ENCODE measurements around the gene PANK4.

Gene PANK4

GRCh38 chr1:2465371-2466269 lies 60.8 kb downstream of the PANK4 start:
- H3K4me3 ChIP-seq (ENCODE audit: insufficient read depth, low read length, poor library complexity, severe bottlenecking) = no peak overlapping the region
- no peak for TF ChIP-seq EZH2phosphoT487 (conservative IDR thresholded peaks at IDR 0.05; ENCODE audit: low read length)
- TF ChIP-seq, protein P1, sequence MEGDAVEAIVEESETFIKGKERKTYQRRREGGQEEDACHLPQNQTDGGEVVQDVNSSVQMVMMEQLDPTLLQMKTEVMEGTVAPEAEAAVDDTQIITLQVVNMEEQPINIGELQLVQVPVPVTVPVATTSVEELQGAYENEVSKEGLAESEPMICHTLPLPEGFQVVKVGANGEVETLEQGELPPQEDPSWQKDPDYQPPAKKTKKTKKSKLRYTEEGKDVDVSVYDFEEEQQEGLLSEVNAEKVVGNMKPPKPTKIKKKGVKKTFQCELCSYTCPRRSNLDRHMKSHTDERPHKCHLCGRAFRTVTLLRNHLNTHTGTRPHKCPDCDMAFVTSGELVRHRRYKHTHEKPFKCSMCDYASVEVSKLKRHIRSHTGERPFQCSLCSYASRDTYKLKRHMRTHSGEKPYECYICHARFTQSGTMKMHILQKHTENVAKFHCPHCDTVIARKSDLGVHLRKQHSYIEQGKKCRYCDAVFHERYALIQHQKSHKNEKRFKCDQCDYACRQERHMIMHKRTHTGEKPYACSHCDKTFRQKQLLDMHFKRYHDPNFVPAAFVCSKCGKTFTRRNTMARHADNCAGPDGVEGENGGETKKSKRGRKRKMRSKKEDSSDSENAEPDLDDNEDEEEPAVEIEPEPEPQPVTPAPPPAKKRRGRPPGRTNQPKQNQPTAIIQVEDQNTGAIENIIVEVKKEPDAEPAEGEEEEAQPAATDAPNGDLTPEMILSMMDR (IDR thresholded peaks at IDR 0.05; ENCODE audit: insufficient read depth, low read length, poor library complexity, severe bottlenecking) = no peak
- H3K9me2 ChIP-seq (replicated peaks; ENCODE audit: insufficient read depth, low read length) = no peaks in the 10 kb centered on the region
- H3K4me2 ChIP-seq (ENCODE audit: low read depth, low read length, poor library complexity, severe bottlenecking) = no peak overlapping the region
- no peaks in the 10 kb centered on the region for H3K79me2 ChIP-seq (ENCODE audit: insufficient read depth, low read length)
- H2AFZ ChIP-seq (ENCODE audit: low read depth, low read length, severe bottlenecking) = no peak overlapping the region
- no peaks in the 10 kb centered on the region for H3K9me3 ChIP-seq (ENCODE audit: insufficient read depth, low read length)
- H3F3A ChIP-seq (ENCODE audit: insufficient read depth) = no peaks in the 10 kb centered on the region
- no peaks in the 10 kb centered on the region for H3K27me3 ChIP-seq (ENCODE audit: low read length)
- H3K9ac ChIP-seq (ENCODE audit: low read length) = no peak overlapping the region
- H3K36me3 ChIP-seq (ENCODE audit: low read length) = no peaks in the 10 kb centered on the region
- no peak overlapping the region for H3K27ac ChIP-seq (ENCODE audit: low read depth, low read length)
- no peaks in the 10 kb centered on the region for H4K20me1 ChIP-seq (ENCODE audit: low read depth, low read length)

DNA sequence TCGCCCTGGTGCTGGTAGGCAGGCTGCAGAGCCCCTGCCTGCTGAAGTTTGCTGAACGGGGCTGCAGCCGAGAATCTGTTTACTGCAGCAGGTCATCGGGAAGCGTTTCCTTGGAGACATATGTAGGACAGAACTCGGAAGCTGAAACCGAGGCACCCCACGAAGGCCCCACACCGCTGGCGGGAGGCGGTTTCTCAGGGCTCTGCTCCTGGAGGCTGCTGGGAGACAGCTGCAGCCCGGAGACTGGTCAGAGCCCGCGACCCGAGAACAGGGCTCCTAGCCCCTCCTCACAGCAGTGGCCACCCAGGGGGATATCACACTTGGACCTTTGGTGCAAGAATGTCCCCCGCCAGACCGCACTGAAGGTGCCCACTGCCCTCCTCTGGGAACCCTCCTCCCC lies 63.0 kb downstream of the PANK4 start:
- H3K9ac ChIP-seq (ENCODE audit: low read length) = no peak overlapping the region
- no peak overlapping the region for H3K4me3 ChIP-seq (ENCODE audit: insufficient read depth, low read length, poor library complexity, severe bottlenecking)
- no peak for TF ChIP-seq EZH2phosphoT487 (conservative IDR thresholded peaks at IDR 0.05; ENCODE audit: low read length)
- no peaks in the 10 kb centered on the region for H3K9me2 ChIP-seq (replicated peaks; ENCODE audit: insufficient read depth, low read length)
- H2AFZ ChIP-seq (ENCODE audit: low read depth, low read length, severe bottlenecking) = no peak overlapping the region
- H3K79me2 ChIP-seq (ENCODE audit: insufficient read depth, low read length) = no peaks in the 10 kb centered on the region
- no peaks in the 10 kb centered on the region for H3K27me3 ChIP-seq (ENCODE audit: low read length)
- H3K27ac ChIP-seq (ENCODE audit: low read depth, low read length) = no peak overlapping the region
- H3F3A ChIP-seq (ENCODE audit: insufficient read depth) = no peaks in the 10 kb centered on the region
- H3K9me3 ChIP-seq (ENCODE audit: insufficient read depth, low read length) = no peaks in the 10 kb centered on the region
- H4K20me1 ChIP-seq (ENCODE audit: low read depth, low read length) = no peaks in the 10 kb centered on the region
- no peaks in the 10 kb centered on the region for H3K36me3 ChIP-seq (ENCODE audit: low read length)
- no peak overlapping the region for H3K4me2 ChIP-seq (ENCODE audit: low read depth, low read length, poor library complexity, severe bottlenecking)

- no peaks in the 10 kb centered on the region for H3F3A ChIP-seq (ENCODE audit: insufficient read depth)
- TF ChIP-seq EZH2phosphoT487 (conservative IDR thresholded peaks at IDR 0.05; ENCODE audit: low read length) = no peak
- TF ChIP-seq, protein P1 (IDR thresholded peaks at IDR 0.05; ENCODE audit: insufficient read depth, low read length, poor library complexity, severe bottlenecking) = no peak
- no peaks in the 10 kb centered on the region for H3K9me2 ChIP-seq (replicated peaks; ENCODE audit: insufficient read depth, low read length)
- no peaks in the 10 kb centered on the region for H3K79me2 ChIP-seq (ENCODE audit: insufficient read depth, low read length)
- no peaks in the 10 kb centered on the region for H3K27me3 ChIP-seq (ENCODE audit: low read length)
- H3K4me3 ChIP-seq (ENCODE audit: insufficient read depth, low read length, poor library complexity, severe bottlenecking) = no peak overlapping the region
- H3K36me3 ChIP-seq (ENCODE audit: low read length) = no peaks in the 10 kb centered on the region
- H3K9me3 ChIP-seq (ENCODE audit: insufficient read depth, low read length) = no peaks in the 10 kb centered on the region
- no peak overlapping the region for H3K9ac ChIP-seq (ENCODE audit: low read length)
- H3K27ac ChIP-seq (ENCODE audit: low read depth, low read length) = no peak overlapping the region
- no peak overlapping the region for H3K4me2 ChIP-seq (ENCODE audit: low read depth, low read length, poor library complexity, severe bottlenecking)
- no peak overlapping the region for H2AFZ ChIP-seq (ENCODE audit: low read depth, low read length, severe bottlenecking)
- H4K20me1 ChIP-seq (ENCODE audit: low read depth, low read length) = no peaks in the 10 kb centered on the region
These were observed 63.6 kb downstream of the PANK4 start for GRCh38 chr1:2462819-2463218.
